Duodenal mucosa (tissue), 2 donors: Measurements from ENCODE around the gene WDR64.
A peak's percentile ranks its signal among the peaks of the same experiment; 100 is the strongest.
"Not testable (repeated sequence)": the region's sequence is repeated elsewhere in the genome, so short reads cannot be mapped to it uniquely, and the experiment has no call there.

Experiments
- H3K27ac ChIP-seq: one replicate; pipeline ENCODE4 v1.7.0; 2013; ENCODE audit warnings: low read depth, low read length
- H3K27me3 ChIP-seq, 2 donors: one replicate each; pipeline ENCODE4 v1.7.0; 2013; ENCODE audit warnings: low read length in 2 of 2, control low read depth in 1 of 2; ENCODE audit not compliant: insufficient read depth in 2 of 2, control insufficient read depth in 1 of 2
- H3K36me3 ChIP-seq, 2 donors: one replicate each; pipeline ENCODE4 v1.7.0; 2013; ENCODE audit warnings: low read length in 2 of 2, control low read depth in 1 of 2; ENCODE audit not compliant: insufficient read depth in 2 of 2, control insufficient read depth in 1 of 2
- H3K4me1 ChIP-seq, 2 donors: one replicate each; pipeline ENCODE4 v1.7.0; 2013; ENCODE audit warnings: low read length in 2 of 2, control low read depth in 1 of 2; ENCODE audit not compliant: insufficient read depth in 2 of 2, control insufficient read depth in 1 of 2
- H3K4me3 ChIP-seq, 2 donors: one replicate each; pipeline ENCODE4 v1.7.0; 2013; ENCODE audit warnings: low read length in 2 of 2, low read depth in 1 of 2
- H3K9ac ChIP-seq, 2 donors: one replicate each; pipeline ENCODE4 v1.7.0; 2013; ENCODE audit warnings: low read length in 2 of 2, low read depth in 1 of 2
- H3K9me3 ChIP-seq, 2 donors: one replicate each; pipeline ENCODE4 v1.7.0; 2013; ENCODE audit warnings: low read length in 2 of 2, control low read depth in 1 of 2; ENCODE audit not compliant: control insufficient read depth in 1 of 2

WDR64 gene

GRCh38 chr1:241677201-241677600 is 25.1 kb downstream of the WDR64 start:
- H3K4me1 ChIP-seq, result no peaks in the 10 kb centered on the region
- no peak overlapping the region for H3K9ac ChIP-seq
- peak overlapping the region; percentile 42 to 46 for H3K4me3 ChIP-seq
- no peaks in the 10 kb centered on the region for H3K36me3 ChIP-seq
- H3K9me3 ChIP-seq, result no peaks in the 10 kb centered on the region
- H3K27ac ChIP-seq, result peak overlapping the region; percentile 14
- H3K27me3 ChIP-seq, result no peaks in the 10 kb centered on the region

- Histone ChIP-seq H3K36me3 (no peaks in the 10 kb centered on the region), H3K27me3 (no peaks in the 10 kb centered on the region), H3K4me3 (no peak overlapping the region), H3K27ac (no peak overlapping the region), H3K4me1 (no peaks in the 10 kb centered on the region), H3K9me3 (no peaks in the 10 kb centered on the region), H3K9ac (no peak overlapping the region)
Observed at GRCh38 chr1:241678536-241678935, 26.5 kb downstream of the WDR64 start.

- H3K27ac ChIP-seq, result no peak overlapping the region
- no peaks in the 10 kb centered on the region for H3K36me3 ChIP-seq
- no peak overlapping the region for H3K9ac ChIP-seq
- H3K4me1 ChIP-seq, result no peaks in the 10 kb centered on the region
- no peaks in the 10 kb centered on the region for H3K27me3 ChIP-seq
- H3K9me3 ChIP-seq, result no peaks in the 10 kb centered on the region
- no peak overlapping the region for H3K4me3 ChIP-seq
Observed at GRCh38 chr1:241679404-241679803, 27.3 kb downstream of the WDR64 start.

GRCh38 chr1:241679961-241680360 is 27.9 kb downstream of the WDR64 start:
- Histone ChIP-seq H3K4me1 (no peaks in the 10 kb centered on the region), H3K27me3 (no peaks in the 10 kb centered on the region), H3K4me3 (no peak overlapping the region), H3K36me3 (no peaks in the 10 kb centered on the region), H3K9me3 (no peaks in the 10 kb centered on the region), H3K9ac (no peak overlapping the region), H3K27ac (no peak overlapping the region)

GRCh38 chr1:241681861-241682448 is 29.9 kb downstream of the WDR64 start:
- not testable (repeated sequence) for H3K9me3 ChIP-seq, H3K4me1 ChIP-seq

GRCh38 chr1:241682921-241683320 is 30.8 kb downstream of the WDR64 start:
- Histone ChIP-seq H3K4me3 (no peak overlapping the region), H3K9me3 (no peaks in the 10 kb centered on the region), H3K27ac (no peak overlapping the region), H3K4me1 (no peaks in the 10 kb centered on the region), H3K9ac (no peak overlapping the region), H3K27me3 (no peaks in the 10 kb centered on the region), H3K36me3 (no peaks in the 10 kb centered on the region)

More at GRCh38 chr1:241681861-241682448, 29.9 kb downstream of the WDR64 start:
- not testable (repeated sequence) for H3K27me3 ChIP-seq, H3K9ac ChIP-seq, H3K36me3 ChIP-seq, H3K4me3 ChIP-seq, H3K27ac ChIP-seq

- no peak overlapping the region for H3K9ac ChIP-seq
- H3K9me3 ChIP-seq, result no peaks in the 10 kb centered on the region
- no peak overlapping the region for H3K27ac ChIP-seq
- H3K27me3 ChIP-seq, result no peaks in the 10 kb centered on the region
- H3K36me3 ChIP-seq, result no peaks in the 10 kb centered on the region
- no peak overlapping the region for H3K4me3 ChIP-seq
- H3K4me1 ChIP-seq, result no peaks in the 10 kb centered on the region
Observed at GRCh38 chr1:241684108-241684507, 32.0 kb downstream of the WDR64 start.

- no peaks in the 10 kb centered on the region for H3K9me3 ChIP-seq
- no peak overlapping the region for H3K4me3 ChIP-seq
- no peaks in the 10 kb centered on the region for H3K27me3 ChIP-seq
- H3K9ac ChIP-seq, result no peak overlapping the region
- H3K36me3 ChIP-seq, result no peaks in the 10 kb centered on the region
- H3K4me1 ChIP-seq, result no peaks in the 10 kb centered on the region
- H3K27ac ChIP-seq, result no peak overlapping the region
Observed at GRCh38 chr1:241688940-241689368, 36.9 kb downstream of the WDR64 start.

GRCh38 chr1:241695246-241696171 is 43.4 kb downstream of the WDR64 start:
- Histone ChIP-seq H3K27ac (no peak overlapping the region), H3K36me3 (no peaks in the 10 kb centered on the region), H3K4me3 (no peak overlapping the region), H3K9me3 (no peaks in the 10 kb centered on the region), H3K4me1 (no peaks in the 10 kb centered on the region), H3K27me3 (no peaks in the 10 kb centered on the region), H3K9ac (no peak overlapping the region)

- Histone ChIP-seq H3K4me1 (no peaks in the 10 kb centered on the region), H3K4me3 (no peak overlapping the region), H3K9me3 (no peaks in the 10 kb centered on the region), H3K9ac (no peak overlapping the region), H3K27ac (no peak overlapping the region), H3K36me3 (no peaks in the 10 kb centered on the region), H3K27me3 (no peaks in the 10 kb centered on the region)
Observed at GRCh38 chr1:241696172-241696814, 44.2 kb downstream of the WDR64 start.
